GM19328 (cell line): ENCODE data around the gene BBS1.

Experiments used
- ATAC-seq: cut with Tn5 transposase; IDR thresholded peaks from one replicate; pipeline ENCODE4 v1.9.1; 2021; ENCODE audit warnings: mild to moderate bottlenecking, moderate library complexity; ENCODE audit not compliant: unreplicated experiment

BBS1 gene

DNA sequence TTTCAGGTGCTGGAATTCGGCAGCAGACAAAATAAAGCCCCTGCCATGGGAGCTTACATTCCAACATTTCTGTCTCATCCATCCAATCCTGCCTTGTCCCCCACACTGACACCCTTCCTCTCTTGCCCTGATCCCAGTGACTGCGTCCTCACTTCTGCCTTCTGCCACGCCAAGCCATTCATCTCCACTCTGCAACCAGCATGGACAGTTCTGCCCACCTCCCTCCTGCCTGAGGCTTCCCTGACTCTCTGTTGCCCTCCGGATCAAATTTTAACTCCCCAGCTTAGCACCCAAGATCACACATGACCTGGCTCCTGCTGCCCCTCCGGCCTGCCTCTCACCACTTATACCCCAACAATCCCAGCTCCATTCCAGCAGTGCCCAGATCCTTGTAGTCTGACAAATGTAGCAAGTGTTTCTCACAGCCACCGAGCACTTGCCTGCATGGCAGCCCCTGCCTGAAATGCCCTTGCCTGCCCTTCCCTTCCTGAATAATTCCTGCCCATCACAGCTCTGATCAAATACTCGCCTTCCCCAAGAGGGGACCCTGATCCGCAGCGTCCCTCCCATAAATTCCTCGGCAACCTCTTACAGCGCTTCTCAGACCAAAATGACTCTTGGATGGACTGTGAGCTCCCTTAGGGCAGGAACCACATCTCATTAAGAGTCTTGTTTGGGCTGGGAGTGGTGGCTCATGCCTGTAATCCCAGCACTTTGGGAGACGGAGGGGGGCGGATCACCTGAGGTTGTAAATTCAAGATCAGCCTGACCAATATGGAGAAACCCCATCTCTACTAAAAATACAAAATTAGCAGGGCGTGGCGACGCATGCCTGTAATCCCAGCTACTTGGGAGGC, 38.6 kb downstream of the BBS1 start:
- no peak for ATAC-seq

DNA sequence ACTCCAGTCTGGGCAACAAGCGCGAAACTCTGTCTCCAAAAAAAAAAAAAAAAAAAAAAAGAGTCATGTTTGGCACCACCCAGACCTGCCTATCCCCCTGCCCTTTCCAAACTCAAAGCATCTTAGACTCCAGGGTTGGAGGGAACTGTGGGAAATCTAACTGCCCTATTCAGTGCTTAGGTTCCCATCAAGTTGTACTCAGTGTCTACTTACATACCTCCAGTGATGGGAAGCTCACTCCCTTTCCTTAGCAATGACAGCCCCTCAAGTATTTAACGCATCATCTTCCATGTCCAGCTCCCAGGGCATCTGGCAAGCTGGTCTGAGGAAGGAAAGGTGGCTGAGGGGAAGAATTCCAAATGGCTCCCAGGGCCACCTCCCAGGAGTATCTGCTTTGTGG, 39.3 kb downstream of the BBS1 start:
- no peak for ATAC-seq

- no peak for ATAC-seq
Measured at GRCh38 chr11:66550887-66551286, 40.5 kb downstream of the BBS1 start.

- no peak for ATAC-seq
Measured at GRCh38 chr11:66554602-66555001, 44.2 kb downstream of the BBS1 start.

GRCh38 chr11:66555416-66555815, 45.0 kb downstream of the BBS1 start:
- ATAC-seq = no peak

GRCh38 chr11:66556086-66556485, 45.7 kb downstream of the BBS1 start:
- no peak for ATAC-seq

- ATAC-seq = no peak
Measured at GRCh38 chr11:66557733-66558326, 47.4 kb downstream of the BBS1 start.

DNA sequence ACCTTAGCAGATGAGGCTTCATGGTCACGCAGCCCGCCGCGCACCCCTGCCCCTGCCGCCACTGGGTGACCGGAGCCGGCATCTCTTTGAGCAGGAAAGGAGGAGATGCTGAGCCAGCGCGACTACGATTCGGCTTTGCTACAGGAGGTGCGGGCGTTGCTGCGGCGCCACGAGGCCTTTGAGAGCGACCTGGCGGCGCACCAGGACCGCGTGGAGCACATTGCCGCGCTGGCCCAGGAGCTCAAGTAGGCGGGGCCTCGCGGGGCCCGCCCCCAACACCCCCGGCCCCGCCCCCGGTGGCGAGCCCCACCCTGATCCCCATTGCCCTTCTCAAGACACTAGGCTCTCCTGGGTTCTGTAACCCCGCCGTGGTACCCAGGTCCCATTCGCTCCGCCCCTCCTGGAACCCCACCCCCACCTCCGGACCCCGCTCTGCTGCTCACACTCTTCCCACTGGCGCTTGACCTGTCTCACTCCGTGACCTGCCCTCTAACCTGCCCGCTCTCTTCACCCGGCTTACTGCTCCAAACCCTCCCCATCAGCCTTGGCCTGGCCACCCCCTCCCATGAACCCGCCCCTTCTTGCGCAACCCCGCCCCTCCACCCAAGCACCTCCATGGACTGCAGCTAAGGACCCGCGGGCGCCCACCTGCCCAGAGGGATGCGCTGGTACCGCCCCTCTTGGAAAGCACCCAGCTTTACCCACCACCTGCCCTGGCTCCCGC, 48.9 kb downstream of the BBS1 start:
- no peak for ATAC-seq

- no peak for ATAC-seq
Measured at GRCh38 chr11:66559866-66560676, 49.6 kb downstream of the BBS1 start.

GRCh38 chr11:66561178-66561974, 50.9 kb downstream of the BBS1 start:
- no peak for ATAC-seq

DNA sequence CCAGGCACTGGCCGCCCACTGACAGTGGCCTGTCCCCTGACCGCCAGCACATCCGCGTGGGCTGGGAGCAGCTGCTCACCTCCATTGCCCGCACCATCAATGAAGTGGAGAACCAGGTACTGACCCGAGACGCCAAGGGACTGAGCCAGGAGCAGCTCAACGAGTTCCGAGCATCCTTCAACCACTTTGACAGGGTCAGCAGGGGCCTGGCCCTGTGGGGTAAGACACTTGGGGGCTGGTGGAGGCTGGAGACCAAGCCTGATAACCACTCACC, 51.5 kb downstream of the BBS1 start:
- ATAC-seq = no peak

DNA sequence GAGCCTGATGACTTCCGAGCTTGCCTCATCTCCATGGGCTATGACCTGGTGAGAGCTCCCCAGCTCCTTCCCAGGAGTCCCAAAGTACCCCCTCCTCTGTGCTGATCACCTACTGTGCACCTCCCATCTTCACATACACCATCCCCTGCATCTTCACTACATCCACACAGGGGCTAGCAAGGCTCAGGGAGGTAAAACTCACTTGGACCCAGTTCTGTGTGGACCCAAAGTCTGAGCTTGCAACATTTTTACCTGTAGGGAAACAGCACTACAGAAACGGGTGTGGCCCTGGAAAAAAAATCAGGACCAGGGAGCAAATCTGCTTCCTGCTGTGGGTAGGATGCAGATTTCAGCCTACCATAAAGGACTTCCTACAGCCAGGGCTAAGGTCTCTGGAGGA, 51.8 kb downstream of the BBS1 start:
- ATAC-seq = no peak

DNA sequence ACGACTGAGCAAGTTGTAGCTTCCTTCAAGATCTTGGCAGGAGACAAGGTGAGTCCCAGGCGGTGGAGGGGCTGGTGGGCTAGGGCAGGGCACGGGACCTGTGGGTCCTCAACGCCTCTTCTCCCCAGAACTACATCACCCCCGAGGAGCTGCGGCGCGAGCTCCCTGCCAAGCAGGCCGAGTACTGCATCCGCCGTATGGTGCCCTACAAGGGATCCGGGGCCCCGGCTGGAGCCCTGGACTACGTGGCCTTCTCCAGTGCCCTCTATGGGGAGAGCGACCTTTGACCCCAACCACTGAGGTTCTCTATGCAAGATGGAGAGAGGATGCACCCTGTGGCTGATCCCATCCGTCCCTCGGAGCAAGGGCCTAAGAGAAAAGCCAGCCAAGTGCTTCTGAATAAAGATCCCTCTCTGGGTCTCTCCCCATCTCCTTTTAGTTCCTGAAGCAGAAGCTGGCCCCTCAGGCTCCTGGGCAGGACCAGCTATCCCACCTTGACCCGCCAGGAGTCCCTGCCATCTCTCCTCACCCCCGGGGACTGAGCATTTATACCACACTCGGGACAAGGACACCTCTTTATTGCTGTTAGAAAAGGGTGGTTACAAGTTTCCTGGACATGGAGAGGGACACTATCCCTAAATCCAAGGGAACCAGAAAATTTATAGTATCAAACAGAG, 52.6 kb downstream of the BBS1 start:
- no peak for ATAC-seq

DNA sequence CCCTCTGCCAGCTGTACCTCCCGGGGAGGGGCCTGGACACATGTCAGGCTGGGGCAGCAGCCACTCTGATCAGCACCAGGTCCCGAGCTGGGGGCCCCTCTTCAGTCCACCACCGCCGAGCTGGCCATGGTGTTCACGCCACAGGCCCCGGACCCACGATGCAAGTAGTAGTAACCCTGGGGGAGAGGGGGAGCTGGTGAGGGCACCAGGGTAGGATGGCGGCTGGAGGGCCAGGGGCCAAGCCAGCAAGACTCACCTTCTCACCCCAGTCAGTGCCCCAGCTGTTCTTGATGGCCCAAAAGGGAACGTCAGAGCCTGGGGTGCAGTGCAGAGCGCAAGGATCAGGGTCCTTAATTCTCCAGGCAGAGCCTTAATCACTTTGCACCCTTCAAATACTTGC, 53.4 kb downstream of the BBS1 start:
- no peak for ATAC-seq

DNA sequence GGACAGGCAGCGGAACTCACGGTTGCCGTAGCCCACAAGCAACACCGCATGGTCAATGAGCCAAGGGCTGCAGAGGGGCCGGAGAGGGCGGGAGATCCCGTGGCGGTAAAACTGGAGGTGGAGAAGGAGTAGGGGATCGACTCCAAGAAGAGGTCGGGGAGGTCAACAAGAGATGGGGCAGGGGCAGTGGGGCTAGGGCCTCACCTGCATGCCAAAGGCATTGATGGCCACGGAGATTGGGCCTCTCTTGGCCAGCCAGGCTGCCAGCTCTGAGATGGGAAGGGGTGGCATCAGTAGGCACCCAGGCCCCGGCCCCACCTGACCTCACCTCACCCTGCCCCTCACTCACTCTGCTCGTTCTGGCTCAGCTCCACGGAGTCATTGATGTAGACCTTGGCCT, 54.1 kb downstream of the BBS1 start:
- no peak for ATAC-seq

GRCh38 chr11:66564984-66565383, 54.5 kb downstream of the BBS1 start:
- no peak for ATAC-seq

DNA sequence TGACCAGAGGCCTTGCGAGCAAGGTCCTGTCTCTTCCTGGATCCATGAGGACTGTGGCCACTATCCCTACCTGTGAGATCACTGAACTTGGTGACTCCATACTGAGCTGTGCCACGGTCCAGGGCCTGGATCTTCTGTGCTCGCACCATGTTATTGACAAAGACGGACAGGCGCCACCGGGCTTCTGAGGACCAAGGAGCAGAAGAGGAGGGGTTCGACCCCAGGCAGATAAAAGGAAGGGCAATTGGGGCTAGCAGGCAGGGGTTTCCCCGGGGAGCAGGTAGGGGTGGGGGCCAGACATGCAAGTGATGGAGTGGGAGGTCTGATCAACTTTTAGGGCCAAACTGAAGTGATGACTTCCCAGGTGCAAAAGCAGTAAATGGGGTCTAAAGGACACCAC, 55.8 kb downstream of the BBS1 start:
- ATAC-seq = no peak

- no peak for ATAC-seq
Measured at GRCh38 chr11:66567787-66568123, 57.3 kb downstream of the BBS1 start.

DNA sequence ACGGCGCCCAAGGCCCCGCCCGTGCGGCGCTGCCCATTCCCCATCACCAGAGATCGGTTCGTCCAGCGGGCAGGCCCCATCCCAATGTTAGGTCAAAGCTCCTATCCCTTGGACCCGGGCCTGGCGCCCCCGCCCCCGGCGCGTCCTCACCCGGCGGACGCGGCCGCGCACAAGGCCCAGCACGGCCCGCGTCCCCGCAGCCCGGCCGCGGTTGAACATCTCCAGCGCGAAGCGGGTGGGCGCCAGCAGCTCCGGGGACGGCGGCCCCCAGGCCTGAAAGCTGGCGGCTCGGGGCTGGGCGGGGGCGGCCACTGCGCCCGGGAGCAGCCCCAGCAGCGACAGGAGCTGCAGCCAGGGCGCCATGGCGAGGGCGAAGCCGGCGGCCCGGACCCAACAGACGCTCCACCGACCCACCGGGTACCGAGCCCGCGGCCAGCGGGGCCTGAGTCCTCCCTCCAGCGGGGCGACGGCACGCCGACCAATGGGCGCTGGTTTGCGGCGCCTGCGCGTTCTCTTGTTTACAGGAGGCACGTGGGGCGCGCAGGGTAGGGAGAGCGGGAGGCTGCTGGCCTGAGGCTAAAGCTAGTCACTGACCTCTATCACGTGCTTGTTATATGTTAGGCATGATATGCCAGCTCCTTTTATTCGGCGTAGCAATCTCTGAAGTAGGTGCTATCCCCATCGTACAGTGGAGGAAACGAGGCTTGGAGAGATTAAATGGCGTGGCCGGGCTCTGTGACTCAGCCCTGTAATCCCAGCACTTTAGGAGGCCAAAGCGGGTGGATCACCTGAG, 57.9 kb downstream of the BBS1 start, which contains the start of gene CTSF:
Gene CTSF (minus strand): TSS at position 483 of the 793 bp plus-strand sequence. CDS start 120 bp downstream, at position 363.
- ATAC-seq = no peak
